GM20000 (cell line): ENCODE data around the gene CXCR6.

Experiments
- DNase-seq: peaks from one replicate; pipeline ENCODE4 v3.0.0; 2012; ENCODE audit warnings: low spot score
- TF ChIP-seq, protein P1 (sequence below): IDR thresholded peaks from 2 replicates; pipeline ENCODE4 v1.5.1; 2012; ENCODE audit warnings: mild to moderate bottlenecking, control low read depth; ENCODE audit errors: extremely low read depth, missing control alignments

CXCR6 gene

DNA sequence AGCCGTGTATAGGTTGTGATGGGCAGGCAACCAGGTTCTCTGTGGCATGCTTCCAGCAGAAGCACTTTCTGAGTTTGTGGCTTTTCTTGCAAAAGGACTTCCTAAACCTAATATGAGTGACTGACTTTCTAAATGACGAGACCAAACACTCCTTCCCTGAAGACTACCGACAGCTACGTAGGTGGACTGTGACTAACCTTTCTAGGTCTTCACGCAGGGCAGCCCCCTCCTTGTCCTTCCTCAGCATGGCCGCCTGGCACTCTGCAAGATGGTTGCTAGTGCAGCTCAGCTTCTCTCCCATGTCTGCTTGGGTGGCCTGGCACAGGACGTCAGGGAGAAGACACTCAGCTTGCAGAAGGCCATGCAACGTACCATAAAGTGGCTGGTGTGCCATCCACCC is 20.9 kb downstream of the CXCR6 start:
- DNase-seq, result peak; percentile 57
- TF ChIP-seq, protein P1, sequence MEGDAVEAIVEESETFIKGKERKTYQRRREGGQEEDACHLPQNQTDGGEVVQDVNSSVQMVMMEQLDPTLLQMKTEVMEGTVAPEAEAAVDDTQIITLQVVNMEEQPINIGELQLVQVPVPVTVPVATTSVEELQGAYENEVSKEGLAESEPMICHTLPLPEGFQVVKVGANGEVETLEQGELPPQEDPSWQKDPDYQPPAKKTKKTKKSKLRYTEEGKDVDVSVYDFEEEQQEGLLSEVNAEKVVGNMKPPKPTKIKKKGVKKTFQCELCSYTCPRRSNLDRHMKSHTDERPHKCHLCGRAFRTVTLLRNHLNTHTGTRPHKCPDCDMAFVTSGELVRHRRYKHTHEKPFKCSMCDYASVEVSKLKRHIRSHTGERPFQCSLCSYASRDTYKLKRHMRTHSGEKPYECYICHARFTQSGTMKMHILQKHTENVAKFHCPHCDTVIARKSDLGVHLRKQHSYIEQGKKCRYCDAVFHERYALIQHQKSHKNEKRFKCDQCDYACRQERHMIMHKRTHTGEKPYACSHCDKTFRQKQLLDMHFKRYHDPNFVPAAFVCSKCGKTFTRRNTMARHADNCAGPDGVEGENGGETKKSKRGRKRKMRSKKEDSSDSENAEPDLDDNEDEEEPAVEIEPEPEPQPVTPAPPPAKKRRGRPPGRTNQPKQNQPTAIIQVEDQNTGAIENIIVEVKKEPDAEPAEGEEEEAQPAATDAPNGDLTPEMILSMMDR, result no peak

DNA sequence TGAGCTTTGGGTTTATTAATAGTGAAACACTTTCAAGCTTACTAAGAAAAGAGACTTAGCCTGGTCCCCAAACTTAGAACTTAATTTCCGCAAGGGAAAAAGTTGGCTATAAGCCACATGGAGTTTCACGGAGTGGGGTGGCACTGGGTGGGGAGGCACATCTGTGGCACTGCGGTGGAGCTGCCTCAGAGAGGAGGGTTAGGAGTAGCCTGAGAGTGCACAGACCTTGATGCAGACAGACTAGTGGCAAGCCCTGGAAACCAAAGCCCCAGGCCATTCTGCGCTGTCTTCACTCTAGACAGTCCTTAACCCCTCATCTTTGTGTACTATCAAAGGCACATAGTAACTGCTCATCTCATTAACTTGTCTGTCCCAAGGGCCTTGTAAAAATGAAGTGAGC is 22.0 kb downstream of the CXCR6 start:
- TF ChIP-seq, protein P1, result no peak
- no peak for DNase-seq

DNA sequence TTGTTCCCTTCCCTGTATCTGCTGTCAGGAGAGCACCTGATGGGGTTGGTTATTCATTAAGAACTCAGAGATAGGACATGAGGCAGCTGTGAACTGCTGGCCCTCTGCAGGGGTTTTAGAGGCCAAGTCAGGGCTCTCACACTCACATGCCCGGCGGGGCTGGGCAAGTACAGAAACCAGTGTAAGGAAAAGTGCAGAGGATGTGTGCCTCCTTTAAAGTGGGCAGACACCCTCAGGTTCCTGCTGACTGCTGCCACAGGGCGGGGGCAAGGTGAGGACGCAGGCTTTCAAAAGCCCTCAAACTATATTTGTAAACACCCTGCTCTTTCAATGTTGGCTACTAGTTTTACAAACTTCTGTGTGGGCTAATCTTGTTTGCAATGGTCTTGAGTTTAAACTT is 22.4 kb downstream of the CXCR6 start:
- TF ChIP-seq, protein P1, result no peak
- no peak for DNase-seq

GRCh38 chr3:45966371-45966791 is 23.1 kb downstream of the CXCR6 start:
- TF ChIP-seq, protein P1, result no peak
- no peak for DNase-seq

DNA sequence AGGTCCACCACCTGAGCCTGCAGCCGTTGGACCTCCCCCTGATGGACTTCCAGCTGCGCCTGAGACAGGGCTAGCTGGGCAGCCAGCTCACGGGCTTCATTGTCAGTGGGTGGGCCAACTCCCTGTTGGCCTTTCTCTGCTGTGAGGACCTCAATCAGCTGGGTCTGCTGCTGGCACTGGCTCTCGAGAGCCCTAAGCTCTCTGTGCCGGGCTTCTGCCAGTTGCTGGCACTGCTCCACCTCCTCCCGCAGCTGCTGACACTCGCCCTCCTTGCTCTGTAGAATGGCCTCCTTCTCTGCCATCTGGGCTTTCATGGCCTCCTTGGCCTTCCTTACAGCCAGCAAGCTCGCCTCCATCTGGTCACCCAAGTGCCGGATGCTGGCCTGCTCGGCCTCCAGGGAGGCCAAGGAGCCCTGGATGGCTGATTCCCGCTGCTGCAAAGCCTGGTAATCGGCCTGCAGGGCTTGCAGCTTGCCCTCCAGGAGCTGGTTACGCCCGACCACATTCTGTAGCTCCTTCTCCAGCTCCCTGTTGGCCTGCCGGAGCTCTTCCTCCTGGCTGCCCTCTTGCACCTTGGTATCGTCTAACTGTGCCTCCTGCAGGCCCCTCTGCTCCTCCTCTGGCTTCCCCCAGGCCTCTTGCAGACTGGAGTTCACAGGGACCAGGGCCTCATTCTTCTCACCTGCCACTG is 23.8 kb downstream of the CXCR6 start:
- no peak for DNase-seq

DNA sequence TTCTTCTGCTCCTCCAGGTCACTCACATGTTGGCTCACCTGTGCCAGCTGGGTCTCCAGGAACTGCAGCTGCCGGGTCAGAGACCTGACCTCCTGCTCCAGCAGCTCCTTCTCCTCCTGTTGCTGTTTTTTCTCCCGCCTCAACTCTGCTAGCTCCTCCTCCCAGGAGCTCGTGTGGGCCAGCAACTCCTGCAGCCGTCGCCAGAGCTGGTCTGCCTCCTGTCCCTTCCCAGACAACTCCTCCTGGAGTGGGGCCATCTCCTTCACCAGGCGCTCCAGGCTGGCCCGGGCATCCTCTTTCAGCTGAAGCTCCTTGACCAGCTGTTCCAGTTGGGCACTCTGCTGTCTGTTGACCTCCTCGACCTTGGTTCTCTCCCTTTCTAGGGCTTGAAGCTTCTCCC is 24.5 kb downstream of the CXCR6 start:
- TF ChIP-seq, protein P1, result no peak
- DNase-seq, result no peak

More for the DNA sequence above, 23.8 kb downstream of the CXCR6 start:
- TF ChIP-seq, protein P1, result no peak

GRCh38 chr3:45968149-45968548 is 24.9 kb downstream of the CXCR6 start:
- TF ChIP-seq, protein P1, result no peak
- DNase-seq, result no peak
